HFF-Myc (cell line): ENCODE measurements around the gene PDIA6.

Source experiments
- DNase-seq: peaks from one replicate; pipeline ENCODE4 v3.0.0-alpha.2; 2011; ENCODE audit warnings: low read depth; ENCODE audit errors: extremely low read depth
- H3K4me3 ChIP-seq: replicated peaks from 2 replicates; pipeline ENCODE4 v1.5.1; 2011; ENCODE audit warnings: low read depth, mild to moderate bottlenecking, control low read depth, low read length
- TF ChIP-seq, protein P1 (sequence below): IDR thresholded peaks from 2 replicates; pipeline ENCODE4 v1.5.1; 2012; ENCODE audit warnings: mild to moderate bottlenecking, low read depth, low read length, control low read depth; ENCODE audit errors: missing control alignments

PDIA6 gene

GRCh38 chr2:10841547-10842219 lies 29.1 kb upstream of the PDIA6 start:
- TF ChIP-seq, protein P1, sequence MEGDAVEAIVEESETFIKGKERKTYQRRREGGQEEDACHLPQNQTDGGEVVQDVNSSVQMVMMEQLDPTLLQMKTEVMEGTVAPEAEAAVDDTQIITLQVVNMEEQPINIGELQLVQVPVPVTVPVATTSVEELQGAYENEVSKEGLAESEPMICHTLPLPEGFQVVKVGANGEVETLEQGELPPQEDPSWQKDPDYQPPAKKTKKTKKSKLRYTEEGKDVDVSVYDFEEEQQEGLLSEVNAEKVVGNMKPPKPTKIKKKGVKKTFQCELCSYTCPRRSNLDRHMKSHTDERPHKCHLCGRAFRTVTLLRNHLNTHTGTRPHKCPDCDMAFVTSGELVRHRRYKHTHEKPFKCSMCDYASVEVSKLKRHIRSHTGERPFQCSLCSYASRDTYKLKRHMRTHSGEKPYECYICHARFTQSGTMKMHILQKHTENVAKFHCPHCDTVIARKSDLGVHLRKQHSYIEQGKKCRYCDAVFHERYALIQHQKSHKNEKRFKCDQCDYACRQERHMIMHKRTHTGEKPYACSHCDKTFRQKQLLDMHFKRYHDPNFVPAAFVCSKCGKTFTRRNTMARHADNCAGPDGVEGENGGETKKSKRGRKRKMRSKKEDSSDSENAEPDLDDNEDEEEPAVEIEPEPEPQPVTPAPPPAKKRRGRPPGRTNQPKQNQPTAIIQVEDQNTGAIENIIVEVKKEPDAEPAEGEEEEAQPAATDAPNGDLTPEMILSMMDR: no peak
- H3K4me3 ChIP-seq: no peak overlapping the region
- no peak for DNase-seq

DNA sequence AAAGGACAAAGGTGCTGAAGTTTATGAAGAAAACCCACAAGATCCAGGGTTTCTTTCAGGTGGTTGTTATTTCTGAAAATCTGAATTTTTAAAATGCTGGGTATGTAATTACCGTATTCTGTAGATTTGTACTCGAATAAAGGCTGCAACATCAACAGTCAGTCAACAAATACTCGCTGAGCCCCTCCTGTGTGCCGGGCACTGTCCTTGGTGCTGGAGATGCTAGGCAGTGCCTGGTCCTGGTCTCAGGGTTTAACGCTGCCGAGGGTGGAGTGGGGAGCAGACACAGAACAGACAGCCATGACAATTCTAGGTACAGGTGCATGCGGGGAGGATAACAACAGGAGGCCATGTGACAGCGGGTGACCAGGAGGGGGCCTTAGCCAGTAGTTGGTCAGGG lies 27.2 kb upstream of the PDIA6 start:
- DNase-seq: no peak
- no peak overlapping the region for H3K4me3 ChIP-seq
- TF ChIP-seq, protein P1: no peak

DNA sequence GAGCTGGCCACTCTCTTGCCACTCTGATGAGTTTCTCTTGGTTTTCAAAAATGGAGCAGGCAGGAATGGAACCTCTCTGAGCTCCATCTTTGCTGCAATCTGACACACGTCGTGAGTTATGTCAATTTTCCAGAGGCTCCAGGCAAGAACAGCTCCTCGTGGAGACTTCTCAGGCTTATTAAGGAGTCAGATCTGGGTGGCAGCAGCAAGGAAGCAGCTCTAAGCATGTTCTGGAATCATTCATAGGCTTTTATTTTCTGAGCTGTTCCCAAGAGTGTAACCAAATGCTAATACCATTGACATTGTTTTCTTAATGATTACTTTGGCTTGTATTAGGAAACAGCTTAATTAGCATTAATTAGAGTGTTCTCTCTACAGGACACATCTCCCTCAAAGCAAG lies 26.1 kb upstream of the PDIA6 start:
- H3K4me3 ChIP-seq: no peak overlapping the region
- DNase-seq: no peak
- TF ChIP-seq, protein P1: no peak

GRCh38 chr2:10837298-10838266 lies 25.0 kb upstream of the PDIA6 start:
- TF ChIP-seq, protein P1: no peak
- no peak overlapping the region for H3K4me3 ChIP-seq
- no peak for DNase-seq

GRCh38 chr2:10835052-10835970 lies 22.7 kb upstream of the PDIA6 start:
- DNase-seq: no peak
- no peak overlapping the region for H3K4me3 ChIP-seq
- TF ChIP-seq, protein P1: peak; percentile 93

- no peak overlapping the region for H3K4me3 ChIP-seq
- no peak for DNase-seq
- TF ChIP-seq, protein P1: no peak
Measured at GRCh38 chr2:10834068-10834655, 21.6 kb upstream of the PDIA6 start.
